ENCODE results near the gene COL4A1.

Gene COL4A1

GRCh38 chr13:110129076-110129475 lies 177.9 kb downstream of the COL4A1 start:
- Histone ChIP-seq H3K79me2 (ENCODE audit: insufficient read depth, low read length) (no peaks in the 10 kb centered on the region), H3K4me3 (ENCODE audit: low read length, poor library complexity, severe bottlenecking) (no peak overlapping the region), H3K27me3 (ENCODE audit: insufficient read depth, low read length, poor library complexity, severe bottlenecking) (no peaks in the 10 kb centered on the region), H3K9me3 (ENCODE audit: insufficient read depth, low read depth, low read length) (no peaks in the 10 kb centered on the region), H4K20me1 (ENCODE audit: insufficient read depth, low read length, poor library complexity, severe bottlenecking) (no peaks in the 10 kb centered on the region), H3K36me3 (ENCODE audit: insufficient read depth, low read length) (no peaks in the 10 kb centered on the region), H3K9ac (ENCODE audit: low read depth, low read length, poor library complexity, severe bottlenecking) (no peak overlapping the region), H3F3A (ENCODE audit: low read depth) (no peaks in the 10 kb centered on the region), H3K4me1 (ENCODE audit: insufficient read depth, low read length, poor library complexity, severe bottlenecking) (peaks cover 3% of the 10 kb centered on the region), H3K4me2 (ENCODE audit: low read depth, low read length, poor library complexity, severe bottlenecking) (no peak overlapping the region), H2AFZ (ENCODE audit: low read length) (no peak overlapping the region), H3K9me2 (replicated peaks; ENCODE audit: low read depth, low read length) (no peaks in the 10 kb centered on the region)
- TF ChIP-seq CTCF (conservative IDR thresholded peaks at IDR 0.05; ENCODE audit: low read length): no peak
- no peak for TF ChIP-seq EZH2phosphoT487 (IDR thresholded peaks at IDR 0.05; ENCODE audit: borderline replicate concordance)

GRCh38 chr13:110128546-110128945 lies 178.4 kb downstream of the COL4A1 start:
- H3F3A ChIP-seq (ENCODE audit: low read depth): no peaks in the 10 kb centered on the region
- peaks cover 3% of the 10 kb centered on the region for H3K4me1 ChIP-seq (ENCODE audit: insufficient read depth, low read length, poor library complexity, severe bottlenecking)
- no peaks in the 10 kb centered on the region for H4K20me1 ChIP-seq (ENCODE audit: insufficient read depth, low read length, poor library complexity, severe bottlenecking)
- no peak overlapping the region for H3K9ac ChIP-seq (ENCODE audit: low read depth, low read length, poor library complexity, severe bottlenecking)
- TF ChIP-seq CTCF (conservative IDR thresholded peaks at IDR 0.05; ENCODE audit: low read length): no peak
- no peak for TF ChIP-seq EZH2phosphoT487 (IDR thresholded peaks at IDR 0.05; ENCODE audit: borderline replicate concordance)
- no peak overlapping the region for H3K4me2 ChIP-seq (ENCODE audit: low read depth, low read length, poor library complexity, severe bottlenecking)
- no peak overlapping the region for H2AFZ ChIP-seq (ENCODE audit: low read length)
- H3K9me3 ChIP-seq (ENCODE audit: insufficient read depth, low read depth, low read length): no peaks in the 10 kb centered on the region
- no peaks in the 10 kb centered on the region for H3K9me2 ChIP-seq (replicated peaks; ENCODE audit: low read depth, low read length)
- H3K79me2 ChIP-seq (ENCODE audit: insufficient read depth, low read length): no peaks in the 10 kb centered on the region
- H3K4me3 ChIP-seq (ENCODE audit: low read length, poor library complexity, severe bottlenecking): no peak overlapping the region
- H3K27me3 ChIP-seq (ENCODE audit: insufficient read depth, low read length, poor library complexity, severe bottlenecking): no peaks in the 10 kb centered on the region
- no peaks in the 10 kb centered on the region for H3K36me3 ChIP-seq (ENCODE audit: insufficient read depth, low read length)

- H2AFZ ChIP-seq (ENCODE audit: low read length): no peak overlapping the region
Measured at GRCh38 chr13:110127986-110128511, 178.9 kb downstream of the COL4A1 start.

More at GRCh38 chr13:110127986-110128511, 178.9 kb downstream of the COL4A1 start:
- no peaks in the 10 kb centered on the region for H3K27me3 ChIP-seq (ENCODE audit: insufficient read depth, low read length, poor library complexity, severe bottlenecking)
- H3K4me2 ChIP-seq (ENCODE audit: low read depth, low read length, poor library complexity, severe bottlenecking): no peak overlapping the region
- H3F3A ChIP-seq (ENCODE audit: low read depth): no peaks in the 10 kb centered on the region
- TF ChIP-seq EZH2phosphoT487 (IDR thresholded peaks at IDR 0.05; ENCODE audit: borderline replicate concordance) (no peak), CTCF (conservative IDR thresholded peaks at IDR 0.05; ENCODE audit: low read length) (no peak)
- no peaks in the 10 kb centered on the region for H3K79me2 ChIP-seq (ENCODE audit: insufficient read depth, low read length)
- H3K36me3 ChIP-seq (ENCODE audit: insufficient read depth, low read length): no peaks in the 10 kb centered on the region
- no peaks in the 10 kb centered on the region for H3K9me3 ChIP-seq (ENCODE audit: insufficient read depth, low read depth, low read length)
- no peaks in the 10 kb centered on the region for H4K20me1 ChIP-seq (ENCODE audit: insufficient read depth, low read length, poor library complexity, severe bottlenecking)
- peaks cover 3% of the 10 kb centered on the region for H3K4me1 ChIP-seq (ENCODE audit: insufficient read depth, low read length, poor library complexity, severe bottlenecking)
- no peaks in the 10 kb centered on the region for H3K9me2 ChIP-seq (replicated peaks; ENCODE audit: low read depth, low read length)
- no peak overlapping the region for H3K4me3 ChIP-seq (ENCODE audit: low read length, poor library complexity, severe bottlenecking)
- no peak overlapping the region for H3K9ac ChIP-seq (ENCODE audit: low read depth, low read length, poor library complexity, severe bottlenecking)

Data from Loucy (cell line).